HG03520 (cell line): ENCODE data around the gene OPRL1.
"Not testable (repeated sequence)": the region's sequence is repeated elsewhere in the genome, so short reads cannot be mapped to it uniquely, and the experiment has no call there.

ENCODE experiments used
- ATAC-seq: cut with Tn5 transposase; IDR thresholded peaks from one replicate; pipeline ENCODE4 v1.9.1; 2021; ENCODE audit warnings: mild to moderate bottlenecking, moderate library complexity; ENCODE audit not compliant: unreplicated experiment

The OPRL1 gene

DNA sequence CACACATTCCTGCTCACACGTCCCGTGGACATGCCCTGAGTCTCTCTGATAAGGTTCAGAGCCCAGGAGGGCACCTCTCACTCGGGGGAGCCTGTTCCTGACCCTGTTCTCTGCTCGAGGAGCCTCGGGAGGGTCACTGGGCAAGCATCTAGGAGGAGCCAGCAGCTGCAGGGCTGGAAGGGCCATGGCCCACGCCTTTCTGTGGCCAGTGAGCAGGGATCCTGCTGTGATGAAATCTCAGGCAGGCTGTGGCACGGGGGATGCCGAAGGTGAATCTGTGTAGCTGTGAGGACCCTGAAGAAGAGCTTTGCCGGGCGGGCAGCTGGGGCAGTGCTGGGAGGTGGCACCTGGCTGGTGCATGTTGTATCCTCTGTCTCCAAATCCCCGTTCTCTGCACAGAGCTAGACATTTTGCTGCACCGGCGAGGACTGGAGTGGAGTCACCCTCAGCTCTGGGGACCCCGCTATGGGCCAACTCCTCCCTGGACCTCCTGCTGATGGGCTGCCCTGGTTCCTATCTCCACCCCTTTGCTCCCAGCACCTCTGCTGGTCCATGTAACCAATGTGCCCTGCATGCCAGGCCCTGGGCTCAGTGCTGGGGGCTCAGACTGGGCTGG, 34.6 kb downstream of the OPRL1 start:
- no peak for ATAC-seq

DNA sequence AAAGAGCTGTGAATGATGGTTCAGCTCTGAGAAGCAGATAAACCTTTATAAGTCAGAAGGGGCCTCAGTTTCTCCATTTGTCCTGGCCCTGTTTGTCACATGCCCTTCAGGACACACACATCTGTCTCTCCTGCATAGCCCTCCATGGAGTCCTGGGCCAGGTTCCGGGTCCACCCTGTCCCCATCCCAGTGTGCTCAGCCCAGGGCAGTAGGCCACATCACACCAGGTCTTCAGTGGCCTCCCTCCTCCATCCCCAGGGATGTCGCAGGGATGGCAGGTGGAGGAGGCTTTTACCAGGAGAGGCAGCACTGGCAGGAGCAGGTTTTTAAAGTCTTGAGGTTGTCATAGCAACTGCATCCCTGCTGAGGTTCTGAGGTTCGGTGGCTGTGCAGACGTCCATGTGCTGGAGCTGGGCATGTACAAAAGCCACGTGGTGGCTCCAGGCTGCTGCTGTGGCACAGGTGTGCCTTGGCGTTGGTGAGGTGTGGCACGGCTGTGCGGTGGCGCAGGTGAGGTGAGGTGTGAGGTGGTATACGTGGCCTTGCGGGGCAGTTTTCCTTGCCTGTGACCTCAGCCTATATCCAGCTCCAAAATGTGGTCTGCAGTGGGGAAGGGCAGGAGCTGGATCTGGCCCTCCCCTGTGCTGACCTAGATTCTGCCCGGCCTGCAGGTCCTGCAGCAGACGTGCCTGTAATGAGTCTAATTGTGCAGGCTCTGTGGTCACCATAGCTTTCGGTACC, 35.5 kb downstream of the OPRL1 start:
- ATAC-seq, result no peak

DNA sequence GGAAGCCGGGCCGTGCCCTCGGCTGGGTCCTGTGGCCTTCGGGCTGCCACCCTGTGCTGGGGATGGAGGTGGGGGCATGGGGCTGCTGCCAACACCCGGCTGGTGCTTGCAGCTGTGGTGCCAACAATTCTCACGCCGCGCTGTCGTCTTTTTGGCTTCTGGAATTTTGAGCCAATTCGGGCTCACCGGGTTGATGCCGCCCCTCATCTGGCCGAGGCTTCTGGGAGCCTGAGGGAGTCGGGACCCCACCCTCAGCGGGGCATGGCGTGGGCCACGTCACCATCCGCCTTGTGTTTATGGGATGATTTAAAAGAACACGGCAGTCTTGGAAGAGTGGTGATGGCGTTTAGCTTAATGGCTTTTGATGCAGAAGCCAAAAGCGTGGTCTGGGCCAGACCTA, 36.1 kb downstream of the OPRL1 start:
- ATAC-seq, result no peak

- no peak for ATAC-seq
Measured at GRCh38 chr20:64116541-64117431, 36.9 kb downstream of the OPRL1 start.

DNA sequence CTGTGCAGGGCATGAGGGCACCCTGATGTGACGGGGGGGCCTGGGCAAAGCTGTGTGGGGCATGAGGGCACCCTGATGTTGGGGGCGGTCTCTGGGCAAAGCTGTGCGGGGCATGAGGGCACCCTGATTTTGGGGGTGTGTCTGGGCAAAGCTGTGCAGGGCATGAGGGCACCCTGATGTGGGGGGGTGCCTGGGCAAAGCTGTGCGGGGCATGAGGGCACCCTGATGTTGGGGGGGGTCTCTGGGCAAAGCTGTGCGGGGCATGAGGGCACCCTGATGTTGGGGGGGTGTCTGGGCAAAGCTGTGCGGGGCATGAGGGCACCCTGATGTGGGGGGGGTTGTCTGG, 37.5 kb downstream of the OPRL1 start:
- ATAC-seq, result not testable (repeated sequence)

DNA sequence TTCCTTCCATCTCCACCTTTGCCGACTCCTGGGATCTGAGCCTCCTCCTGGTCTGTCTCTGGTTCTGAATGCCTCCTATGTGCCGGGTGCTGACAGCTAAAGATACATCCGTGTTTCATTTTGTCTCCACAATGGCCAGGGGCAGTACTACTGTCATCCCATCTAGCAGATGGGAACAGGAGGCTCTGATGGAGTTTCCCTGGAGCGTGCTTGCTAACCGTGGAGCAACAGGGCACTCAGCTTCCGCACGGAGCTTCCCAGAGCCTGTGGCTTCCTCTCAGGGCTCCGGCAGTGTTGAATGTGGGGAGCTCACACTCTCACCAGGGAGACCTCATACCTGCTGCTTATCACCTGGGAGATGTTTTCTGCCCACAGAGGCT, 39.4 kb downstream of the OPRL1 start:
- ATAC-seq, result no peak

GRCh38 chr20:64119681-64120341, 39.9 kb downstream of the OPRL1 start:
- ATAC-seq, result no peak

DNA sequence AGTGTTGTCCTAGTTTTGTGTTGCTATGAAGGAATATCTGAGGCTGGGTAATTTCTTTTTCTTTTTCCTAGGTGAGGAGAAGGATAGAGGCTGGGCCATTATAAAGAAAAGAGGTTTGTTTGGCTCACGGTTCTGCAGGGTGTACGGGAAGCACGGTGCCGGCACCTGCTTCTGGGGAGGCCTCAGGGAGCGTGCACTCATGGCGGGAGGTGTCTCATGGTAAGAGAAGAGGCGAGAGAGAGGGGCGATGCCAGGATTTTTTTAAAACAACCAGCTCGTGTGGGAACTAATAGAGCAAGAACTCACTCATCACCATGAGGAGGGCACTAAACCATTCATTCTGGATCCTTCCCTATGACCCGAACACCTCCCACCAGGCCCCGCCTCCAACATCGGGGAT, 41.7 kb downstream of the OPRL1 start:
- no peak for ATAC-seq

DNA sequence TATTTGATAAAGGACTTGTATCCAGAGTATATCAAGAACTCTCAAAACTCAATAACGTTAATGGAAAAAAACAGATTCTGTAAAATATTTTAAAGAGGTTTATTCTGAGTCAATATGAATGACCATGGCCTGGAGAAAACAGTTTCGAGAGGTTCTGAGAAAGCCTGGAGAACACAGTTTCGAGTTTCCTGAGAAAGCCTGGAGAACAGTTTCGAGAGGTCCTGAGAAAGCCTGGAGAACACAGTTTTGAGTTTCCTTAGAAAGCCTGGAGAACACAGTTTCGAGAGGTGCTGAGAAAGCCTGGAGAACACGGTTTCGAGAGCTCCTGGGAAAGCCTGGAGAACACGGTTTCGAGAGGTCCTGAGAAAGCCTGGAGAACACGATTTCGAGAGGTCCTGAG, 43.0 kb downstream of the OPRL1 start:
- ATAC-seq, result not testable (repeated sequence)

DNA sequence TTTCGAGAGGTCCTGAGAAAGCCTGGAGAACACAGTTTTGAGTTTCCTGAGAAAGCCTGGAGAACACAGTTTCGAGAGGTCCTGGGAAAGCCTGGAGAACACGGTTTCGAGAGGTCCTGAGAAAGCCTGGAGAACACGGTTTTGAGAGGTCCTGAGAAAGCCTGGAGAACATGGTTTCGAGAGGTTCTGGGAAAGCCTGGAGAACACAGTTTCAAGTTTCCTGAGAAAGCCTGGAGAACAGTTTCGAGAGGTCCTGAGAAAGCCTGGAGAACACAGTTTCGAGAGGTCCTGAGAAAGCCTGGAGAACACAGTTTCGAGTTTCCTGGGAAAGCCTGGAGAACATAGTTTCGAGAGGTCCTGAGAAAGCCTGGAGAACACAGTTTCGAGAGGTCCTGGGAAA, 43.6 kb downstream of the OPRL1 start:
- not testable (repeated sequence) for ATAC-seq

DNA sequence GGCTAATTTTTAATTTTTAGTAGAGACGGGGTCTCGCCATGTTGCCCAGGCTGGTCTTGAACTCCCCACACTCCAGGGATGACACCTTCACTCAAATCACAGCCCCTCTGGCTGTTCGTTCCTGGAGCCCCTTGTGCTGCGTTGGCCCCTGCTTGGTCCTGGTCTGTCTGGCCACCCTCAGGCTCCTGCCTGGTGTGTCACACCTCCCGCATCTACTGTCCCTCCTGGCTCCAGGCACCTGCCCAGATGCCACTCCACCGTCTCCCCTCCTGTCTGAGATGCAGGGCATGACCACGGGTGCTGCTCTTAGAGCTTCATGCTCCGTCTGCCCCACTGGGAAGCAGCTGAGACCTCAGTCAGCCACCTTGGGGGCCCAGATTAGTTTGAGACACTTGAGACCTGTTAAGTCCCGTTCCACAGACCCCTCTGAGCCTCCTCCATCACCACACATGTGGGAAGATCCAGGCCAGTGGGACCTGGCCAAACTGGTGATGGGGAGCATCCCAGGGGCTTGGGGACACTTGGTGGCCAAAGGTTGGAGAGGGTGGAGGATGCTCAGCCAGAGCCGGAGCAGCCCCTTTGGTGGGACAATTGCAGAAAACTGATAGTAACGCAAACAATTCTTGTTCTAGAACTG, 49.4 kb downstream of the OPRL1 start:
- no peak for ATAC-seq

DNA sequence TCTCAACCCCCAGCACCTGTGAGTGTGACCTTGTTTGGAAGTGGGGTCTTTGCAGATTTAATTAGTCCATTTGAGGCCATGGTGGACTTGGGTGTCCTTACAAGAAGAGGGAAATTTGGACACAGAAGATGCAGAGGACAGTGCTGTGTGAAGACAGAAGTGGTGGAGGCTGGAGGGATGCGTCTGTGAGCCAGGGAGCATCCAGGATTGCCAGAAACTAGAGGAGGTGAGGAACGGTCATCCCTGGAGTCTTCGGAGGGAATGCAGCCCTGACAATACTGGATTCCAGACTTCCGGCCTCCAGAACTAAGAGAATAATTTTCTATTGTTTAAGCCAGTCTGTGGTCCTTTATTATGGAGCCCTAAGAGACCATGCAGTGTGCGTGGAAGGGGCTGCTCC, 50.4 kb downstream of the OPRL1 start:
- ATAC-seq, result no peak

- no peak for ATAC-seq
Measured at GRCh38 chr20:64130876-64131275, 51.0 kb downstream of the OPRL1 start.

GRCh38 chr20:64131406-64131805, 51.5 kb downstream of the OPRL1 start:
- no peak for ATAC-seq

DNA sequence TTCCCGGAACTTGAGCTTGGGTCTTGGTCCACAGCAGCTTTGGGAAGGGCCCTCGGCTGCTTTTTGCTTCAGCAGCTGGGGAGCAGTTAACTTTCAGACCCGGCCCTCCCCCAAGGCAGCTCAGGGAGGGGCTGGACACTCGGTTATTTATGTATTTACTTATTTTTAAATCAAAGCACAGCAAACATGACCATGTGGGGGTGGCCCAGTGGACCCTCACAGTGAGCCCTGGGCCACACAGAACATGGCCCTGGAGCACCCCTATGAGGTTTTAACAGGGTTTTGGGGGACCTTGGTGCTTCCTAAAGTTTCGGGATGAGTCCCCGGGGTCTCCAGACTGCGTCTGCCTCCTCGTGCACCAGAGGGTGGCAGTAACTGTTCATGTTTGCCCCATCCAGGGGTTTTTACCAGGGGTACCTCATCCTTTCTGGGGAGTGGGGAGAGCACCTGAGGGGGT, 54.1 kb downstream of the OPRL1 start:
- no peak for ATAC-seq

GRCh38 chr20:64134744-64135143, 54.9 kb downstream of the OPRL1 start:
- ATAC-seq, result not testable (repeated sequence)

GRCh38 chr20:64136004-64136710, 56.3 kb downstream of the OPRL1 start:
- ATAC-seq, result no peak

DNA sequence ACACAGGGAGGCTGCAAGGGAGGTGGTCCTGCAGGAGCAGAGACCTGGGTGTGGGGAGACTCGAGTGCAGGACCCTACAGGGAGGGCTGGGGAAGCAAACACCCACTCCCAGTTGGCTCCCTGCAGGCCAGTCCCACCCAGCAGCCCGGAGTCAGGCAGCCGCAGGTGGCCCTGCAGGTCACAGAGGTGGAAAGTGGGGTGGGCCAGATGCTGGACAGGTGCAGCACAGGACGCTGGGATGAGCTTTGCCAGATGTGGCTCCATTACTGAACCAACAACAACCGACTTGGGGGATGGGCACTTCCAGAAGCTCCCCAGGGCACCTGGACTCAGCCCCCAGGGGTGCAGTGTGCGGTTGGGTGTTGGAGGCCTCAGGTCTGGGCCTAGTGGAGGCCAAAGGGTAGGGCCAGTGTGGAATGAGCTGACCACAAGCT, 57.7 kb downstream of the OPRL1 start:
- no peak for ATAC-seq

GRCh38 chr20:64138276-64138815, 58.5 kb downstream of the OPRL1 start:
- ATAC-seq, result no peak
